ENCODE results near the gene IGSF3.

DNA sequence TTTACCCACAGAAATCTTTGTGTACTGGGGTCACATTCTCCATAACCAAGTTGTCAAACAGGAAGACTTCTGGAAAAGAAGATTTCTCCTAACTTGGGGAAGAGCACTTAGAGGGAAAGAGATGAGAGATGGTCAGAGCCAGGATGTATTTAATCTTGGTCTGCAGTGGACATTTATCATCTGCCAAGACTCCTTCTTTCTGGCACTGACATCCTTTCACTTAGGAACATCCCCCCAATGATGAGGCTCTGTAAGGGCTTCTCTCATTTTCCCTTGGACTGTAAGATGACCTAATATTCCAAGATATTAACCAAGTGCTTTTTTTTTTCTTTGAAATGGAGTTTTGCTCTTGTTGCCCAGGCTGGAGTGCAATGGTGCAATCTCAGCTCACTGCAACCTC, 39.3 kb upstream of the IGSF3 start:
- no peak for TF ChIP-seq SP1 (CRISPR knock-in tag; conservative IDR thresholded peaks at IDR 0.05)
- TF ChIP-seq, protein P1, sequence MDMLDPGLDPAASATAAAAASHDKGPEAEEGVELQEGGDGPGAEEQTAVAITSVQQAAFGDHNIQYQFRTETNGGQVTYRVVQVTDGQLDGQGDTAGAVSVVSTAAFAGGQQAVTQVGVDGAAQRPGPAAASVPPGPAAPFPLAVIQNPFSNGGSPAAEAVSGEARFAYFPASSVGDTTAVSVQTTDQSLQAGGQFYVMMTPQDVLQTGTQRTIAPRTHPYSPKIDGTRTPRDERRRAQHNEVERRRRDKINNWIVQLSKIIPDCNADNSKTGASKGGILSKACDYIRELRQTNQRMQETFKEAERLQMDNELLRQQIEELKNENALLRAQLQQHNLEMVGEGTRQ (CRISPR knock-in tag; IDR thresholded peaks at IDR 0.05): no peak
- TF ChIP-seq, protein P2, sequence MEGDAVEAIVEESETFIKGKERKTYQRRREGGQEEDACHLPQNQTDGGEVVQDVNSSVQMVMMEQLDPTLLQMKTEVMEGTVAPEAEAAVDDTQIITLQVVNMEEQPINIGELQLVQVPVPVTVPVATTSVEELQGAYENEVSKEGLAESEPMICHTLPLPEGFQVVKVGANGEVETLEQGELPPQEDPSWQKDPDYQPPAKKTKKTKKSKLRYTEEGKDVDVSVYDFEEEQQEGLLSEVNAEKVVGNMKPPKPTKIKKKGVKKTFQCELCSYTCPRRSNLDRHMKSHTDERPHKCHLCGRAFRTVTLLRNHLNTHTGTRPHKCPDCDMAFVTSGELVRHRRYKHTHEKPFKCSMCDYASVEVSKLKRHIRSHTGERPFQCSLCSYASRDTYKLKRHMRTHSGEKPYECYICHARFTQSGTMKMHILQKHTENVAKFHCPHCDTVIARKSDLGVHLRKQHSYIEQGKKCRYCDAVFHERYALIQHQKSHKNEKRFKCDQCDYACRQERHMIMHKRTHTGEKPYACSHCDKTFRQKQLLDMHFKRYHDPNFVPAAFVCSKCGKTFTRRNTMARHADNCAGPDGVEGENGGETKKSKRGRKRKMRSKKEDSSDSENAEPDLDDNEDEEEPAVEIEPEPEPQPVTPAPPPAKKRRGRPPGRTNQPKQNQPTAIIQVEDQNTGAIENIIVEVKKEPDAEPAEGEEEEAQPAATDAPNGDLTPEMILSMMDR (IDR thresholded peaks at IDR 0.05): no peak
- TF ChIP-seq, protein P3, sequence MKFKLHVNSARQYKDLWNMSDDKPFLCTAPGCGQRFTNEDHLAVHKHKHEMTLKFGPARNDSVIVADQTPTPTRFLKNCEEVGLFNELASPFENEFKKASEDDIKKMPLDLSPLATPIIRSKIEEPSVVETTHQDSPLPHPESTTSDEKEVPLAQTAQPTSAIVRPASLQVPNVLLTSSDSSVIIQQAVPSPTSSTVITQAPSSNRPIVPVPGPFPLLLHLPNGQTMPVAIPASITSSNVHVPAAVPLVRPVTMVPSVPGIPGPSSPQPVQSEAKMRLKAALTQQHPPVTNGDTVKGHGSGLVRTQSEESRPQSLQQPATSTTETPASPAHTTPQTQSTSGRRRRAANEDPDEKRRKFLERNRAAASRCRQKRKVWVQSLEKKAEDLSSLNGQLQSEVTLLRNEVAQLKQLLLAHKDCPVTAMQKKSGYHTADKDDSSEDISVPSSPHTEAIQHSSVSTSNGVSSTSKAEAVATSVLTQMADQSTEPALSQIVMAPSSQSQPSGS (CRISPR knock-in tag; IDR thresholded peaks at IDR 0.05; ENCODE audit: borderline replicate concordance, low read depth): no peak
- TF ChIP-seq ZNF138 (CRISPR knock-in tag; conservative IDR thresholded peaks at IDR 0.05): no peak

All from WTC11 (cell line).